Type B pancreatic cell (in vitro differentiated cells): Measurements from ENCODE around the gene CMPK1. TPM values are rescaled to one million over a fixed set of nuclear protein-coding genes. Genes with fewer than 3 reads are reported as not detected.

ENCODE experiments used
- DNase-seq: peaks from one replicate; pipeline ENCODE4 v3.0.0; 2021; ENCODE audit warnings: mixed read lengths; ENCODE audit not compliant: unreplicated experiment; ENCODE audit errors: extremely low spot score
- H3K27ac Mint-ChIP-seq: 2 replicates; pipeline ENCODE4 v1.8.0; 2021; ENCODE audit warnings: mild to moderate bottlenecking, mixed read lengths
- H3K27me3 Mint-ChIP-seq: 2 replicates; pipeline ENCODE4 v1.8.0; 2021; ENCODE audit warnings: mixed read lengths
- H3K36me3 Mint-ChIP-seq: 2 replicates; pipeline ENCODE4 v1.8.0; 2021; ENCODE audit warnings: mixed read lengths
- H3K4me1 Mint-ChIP-seq: one replicate; pipeline ENCODE4 v1.8.0; 2021; ENCODE audit warnings: mixed read lengths; ENCODE audit not compliant: unreplicated experiment
- H3K4me3 Mint-ChIP-seq: 2 replicates; pipeline ENCODE4 v1.8.0; 2021; ENCODE audit warnings: mild to moderate bottlenecking, mixed read lengths
- H3K9me3 Mint-ChIP-seq: 2 replicates; pipeline ENCODE4 v1.8.0; 2021; ENCODE audit warnings: mixed read lengths
- total RNA-seq: library from RNA; stranded (reverse); gene quantifications from 2 replicates; pipeline ENCODE4 v1.2.1, GENCODE V29; 2021; ENCODE audit warnings: low replicate concordance
- TF ChIP-seq, protein P1 (sequence below): fragments of 200-600 bp; sonication (generic); conservative IDR thresholded peaks from 2 replicates; pipeline ENCODE4 v1.5.0; 2021; ENCODE audit warnings: antibody characterized with exemption, mild to moderate bottlenecking

CMPK1 gene
- total RNA-seq, 1 donor from 2014 or later = 53.2 TPM

DNA sequence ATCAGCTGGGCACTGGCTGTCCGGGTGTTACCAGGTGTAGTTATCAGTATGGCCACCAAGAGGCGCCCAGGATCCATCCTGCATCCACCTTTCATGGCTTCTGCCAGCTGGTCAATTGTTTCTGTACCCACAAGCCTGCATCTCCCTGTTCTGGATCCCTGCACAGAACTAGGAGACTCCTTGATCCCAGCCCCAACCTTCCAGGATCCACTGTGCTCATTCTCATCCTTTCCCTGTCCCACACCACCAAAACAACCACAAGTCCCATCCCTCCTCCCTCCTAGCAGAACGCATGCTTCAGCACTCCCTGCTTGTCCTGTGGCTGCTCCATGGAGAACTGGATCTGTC, 55.3 kb downstream of the CMPK1 start:
- TF ChIP-seq, protein P1, sequence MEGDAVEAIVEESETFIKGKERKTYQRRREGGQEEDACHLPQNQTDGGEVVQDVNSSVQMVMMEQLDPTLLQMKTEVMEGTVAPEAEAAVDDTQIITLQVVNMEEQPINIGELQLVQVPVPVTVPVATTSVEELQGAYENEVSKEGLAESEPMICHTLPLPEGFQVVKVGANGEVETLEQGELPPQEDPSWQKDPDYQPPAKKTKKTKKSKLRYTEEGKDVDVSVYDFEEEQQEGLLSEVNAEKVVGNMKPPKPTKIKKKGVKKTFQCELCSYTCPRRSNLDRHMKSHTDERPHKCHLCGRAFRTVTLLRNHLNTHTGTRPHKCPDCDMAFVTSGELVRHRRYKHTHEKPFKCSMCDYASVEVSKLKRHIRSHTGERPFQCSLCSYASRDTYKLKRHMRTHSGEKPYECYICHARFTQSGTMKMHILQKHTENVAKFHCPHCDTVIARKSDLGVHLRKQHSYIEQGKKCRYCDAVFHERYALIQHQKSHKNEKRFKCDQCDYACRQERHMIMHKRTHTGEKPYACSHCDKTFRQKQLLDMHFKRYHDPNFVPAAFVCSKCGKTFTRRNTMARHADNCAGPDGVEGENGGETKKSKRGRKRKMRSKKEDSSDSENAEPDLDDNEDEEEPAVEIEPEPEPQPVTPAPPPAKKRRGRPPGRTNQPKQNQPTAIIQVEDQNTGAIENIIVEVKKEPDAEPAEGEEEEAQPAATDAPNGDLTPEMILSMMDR = peak; percentile 88
- DNase-seq = no peak
- Mint-ChIP-seq H3K27me3 (peaks cover 19% of the 10 kb centered on the region), H3K36me3 (no peaks in the 10 kb centered on the region), H3K27ac (no peak overlapping the region), H3K9me3 (no peaks in the 10 kb centered on the region), H3K4me1 (peaks cover 18% of the 10 kb centered on the region), H3K4me3 (no peak overlapping the region)

DNA sequence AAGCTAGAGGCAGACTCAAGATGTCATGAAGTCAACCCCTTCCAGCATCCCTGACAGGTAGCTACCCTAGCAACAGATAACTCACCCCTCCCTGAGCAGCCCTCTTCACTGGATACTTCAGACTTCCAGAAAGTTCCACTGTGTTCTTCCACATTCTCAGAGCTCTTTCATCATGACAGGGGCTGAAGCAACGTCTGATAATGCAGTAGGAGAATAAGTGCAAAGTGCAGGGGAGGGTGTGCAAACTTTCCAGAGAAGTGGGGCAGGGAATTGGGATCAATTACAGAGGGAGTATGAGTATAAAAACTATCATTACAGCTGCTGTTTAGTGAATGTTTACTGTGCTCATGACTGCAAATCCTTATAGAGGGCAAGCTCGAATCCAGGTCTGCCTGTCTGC, 56.1 kb downstream of the CMPK1 start:
- Mint-ChIP-seq H3K4me1 (peaks cover 18% of the 10 kb centered on the region), H3K27ac (no peak overlapping the region), H3K9me3 (no peaks in the 10 kb centered on the region), H3K36me3 (no peaks in the 10 kb centered on the region), H3K4me3 (no peak overlapping the region), H3K27me3 (peaks cover 22% of the 10 kb centered on the region)
- no peak for DNase-seq
- TF ChIP-seq, protein P1 = no peak

DNA sequence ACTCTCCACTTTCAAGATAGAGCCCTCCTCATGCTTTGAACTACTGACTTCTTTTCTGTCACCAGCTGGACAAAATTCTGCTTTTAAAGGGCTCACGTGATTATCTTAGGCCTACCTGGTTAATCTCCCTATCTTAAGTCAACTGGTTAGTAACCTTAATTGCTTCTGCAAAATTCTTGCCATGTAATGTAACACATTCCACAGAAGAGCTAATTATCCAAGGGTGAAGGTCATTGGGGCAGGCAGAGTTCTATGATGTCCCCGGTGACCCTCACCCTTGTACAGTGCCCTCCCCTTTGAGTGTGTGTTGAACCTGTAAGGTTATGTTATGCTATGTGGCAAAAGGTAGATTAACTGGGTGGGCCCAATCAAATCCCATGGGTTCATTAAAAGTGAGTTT, 57.3 kb downstream of the CMPK1 start:
- Mint-ChIP-seq H3K36me3 (no peaks in the 10 kb centered on the region), H3K27me3 (peaks cover 28% of the 10 kb centered on the region), H3K4me3 (no peak overlapping the region), H3K27ac (no peak overlapping the region), H3K9me3 (no peaks in the 10 kb centered on the region), H3K4me1 (peaks cover 18% of the 10 kb centered on the region)
- DNase-seq = no peak
- TF ChIP-seq, protein P1 = no peak

DNA sequence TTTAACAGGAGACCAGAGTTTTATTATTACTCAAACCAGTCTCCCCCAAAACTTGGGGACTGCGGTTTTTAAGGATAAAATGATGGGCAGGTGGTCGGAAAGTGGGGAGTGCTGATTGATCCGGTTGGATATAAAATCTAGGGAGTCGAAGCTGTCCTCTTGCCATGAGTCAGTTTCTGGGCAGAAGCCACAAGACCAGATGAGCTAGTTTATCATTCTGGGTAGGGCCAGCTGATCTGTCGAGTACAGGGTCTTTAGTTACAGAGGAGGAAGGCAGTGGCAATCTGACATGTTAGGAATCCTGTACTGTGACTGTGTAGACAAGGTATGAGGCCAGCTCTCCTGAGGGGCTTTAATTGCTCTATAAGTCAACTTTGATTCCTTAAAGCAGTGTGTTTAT, 59.6 kb downstream of the CMPK1 start:
- H3K27me3 Mint-ChIP-seq = peaks cover 33% of the 10 kb centered on the region
- H3K9me3 Mint-ChIP-seq = no peaks in the 10 kb centered on the region

DNA sequence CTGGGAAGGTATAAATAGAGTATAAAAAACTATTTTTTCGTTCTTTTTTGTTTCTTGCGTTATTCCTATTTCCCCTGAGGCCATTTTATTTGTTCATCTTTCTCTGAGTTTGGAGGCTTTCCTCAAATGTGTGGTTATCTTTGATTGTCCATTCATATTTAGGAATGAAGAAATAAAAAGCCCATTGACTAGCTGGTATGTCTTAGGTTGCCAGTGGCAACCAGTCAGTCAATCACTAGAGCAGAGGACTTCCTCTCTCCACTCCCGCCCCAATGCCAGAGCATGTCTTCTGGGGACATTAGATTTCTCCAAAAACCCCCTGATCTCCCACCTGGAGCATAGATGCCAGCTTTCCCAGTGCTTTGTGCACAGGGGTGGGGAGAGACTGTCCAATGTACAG, 61.8 kb downstream of the CMPK1 start:
- no peak for DNase-seq
- H3K9me3 Mint-ChIP-seq = no peaks in the 10 kb centered on the region
- H3K27ac Mint-ChIP-seq = no peak overlapping the region
- no peak overlapping the region for H3K4me3 Mint-ChIP-seq
- H3K36me3 Mint-ChIP-seq = no peaks in the 10 kb centered on the region
- TF ChIP-seq, protein P1 = no peak
- peaks cover 13% of the 10 kb centered on the region for H3K4me1 Mint-ChIP-seq
- H3K27me3 Mint-ChIP-seq = peaks cover 35% of the 10 kb centered on the region

More for the DNA sequence above, 59.6 kb downstream of the CMPK1 start:
- no peak overlapping the region for H3K27ac Mint-ChIP-seq
- no peak for DNase-seq
- no peaks in the 10 kb centered on the region for H3K36me3 Mint-ChIP-seq
- H3K4me3 Mint-ChIP-seq = no peak overlapping the region
- peaks cover 18% of the 10 kb centered on the region for H3K4me1 Mint-ChIP-seq
- TF ChIP-seq, protein P1 = no peak

DNA sequence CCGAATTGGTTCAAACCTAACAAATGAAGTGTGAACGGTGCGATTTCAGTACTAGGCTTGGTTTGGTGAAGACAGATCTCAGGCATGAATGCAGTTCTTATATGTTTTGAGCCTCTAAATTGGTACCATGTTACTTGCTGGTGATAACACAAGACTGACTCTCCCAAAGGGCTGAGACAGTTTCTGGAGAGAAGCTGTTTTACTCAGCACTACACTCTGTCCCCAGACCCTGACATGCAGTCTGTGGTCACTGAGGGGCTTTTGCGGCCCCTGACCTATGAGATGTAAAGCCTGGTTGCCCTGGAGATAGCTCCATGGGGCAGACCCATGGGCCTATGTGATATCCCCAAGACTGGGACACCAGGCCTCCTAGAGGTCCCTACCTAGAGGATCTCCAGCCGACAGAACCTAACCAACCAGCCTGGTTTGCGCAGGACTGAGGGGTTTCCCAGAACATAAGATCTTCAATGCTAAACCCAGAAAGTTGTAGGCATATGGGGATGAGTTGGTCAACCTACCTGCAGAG, 63.1 kb downstream of the CMPK1 start:
- Mint-ChIP-seq H3K4me3 (no peak overlapping the region), H3K36me3 (no peaks in the 10 kb centered on the region), H3K9me3 (no peaks in the 10 kb centered on the region), H3K4me1 (peaks cover 14% of the 10 kb centered on the region), H3K27me3 (peaks cover 47% of the 10 kb centered on the region), H3K27ac (no peak overlapping the region)
- TF ChIP-seq, protein P1 = no peak
- peak; percentile 52 for DNase-seq
